Stimulated activated naive CD4-positive, alpha-beta T cell treated with Interleukin-2 at 50 U/mL for 16 hours (primary cell): ENCODE results near the gene CC2D2B.
"Not testable (repeated sequence)": the region's sequence is repeated elsewhere in the genome, so short reads cannot be mapped to it uniquely, and the experiment has no call there.

ENCODE experiments used
- DNase-seq: peaks from one replicate; lab custom pipeline; 2025; lab: John Stamatoyannopoulos, UW

The CC2D2B gene

GRCh38 chr10:95905897-95906580, 1.7 kb upstream of the CC2D2B start:
- DNase-seq: not testable (repeated sequence)

- DNase-seq: peak; percentile 13
These were observed 909 bp upstream of the CC2D2B start for GRCh38 chr10:95906677-95907455.

- no peak for DNase-seq
These were observed 675 bp downstream of the CC2D2B start for GRCh38 chr10:95908450-95908849.

- no peak for DNase-seq
These were observed 1.8 kb downstream of the CC2D2B start for GRCh38 chr10:95909561-95909960.

DNA sequence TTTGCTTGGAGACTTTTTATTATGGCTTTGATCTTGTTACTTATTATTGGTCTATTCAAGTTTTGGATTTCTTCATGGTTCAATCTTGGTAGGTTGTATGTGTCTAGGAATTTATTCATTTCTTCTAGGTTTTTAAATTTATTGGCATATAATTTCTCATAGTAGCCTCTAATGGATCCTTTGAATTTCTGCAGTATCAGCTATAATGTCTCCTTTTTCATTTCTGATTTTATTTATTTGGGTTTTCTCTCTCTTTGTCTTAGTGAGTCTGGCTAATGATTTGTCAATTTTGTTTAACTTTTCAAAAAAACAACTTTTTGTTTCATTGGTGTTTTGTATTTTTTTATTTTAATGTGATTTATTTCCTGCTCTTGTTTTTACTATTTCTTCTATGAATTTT, 8.3 kb downstream of the CC2D2B start:
- DNase-seq: not testable (repeated sequence)

GRCh38 chr10:95920798-95921426, 13.1 kb downstream of the CC2D2B start:
- no peak for DNase-seq

DNA sequence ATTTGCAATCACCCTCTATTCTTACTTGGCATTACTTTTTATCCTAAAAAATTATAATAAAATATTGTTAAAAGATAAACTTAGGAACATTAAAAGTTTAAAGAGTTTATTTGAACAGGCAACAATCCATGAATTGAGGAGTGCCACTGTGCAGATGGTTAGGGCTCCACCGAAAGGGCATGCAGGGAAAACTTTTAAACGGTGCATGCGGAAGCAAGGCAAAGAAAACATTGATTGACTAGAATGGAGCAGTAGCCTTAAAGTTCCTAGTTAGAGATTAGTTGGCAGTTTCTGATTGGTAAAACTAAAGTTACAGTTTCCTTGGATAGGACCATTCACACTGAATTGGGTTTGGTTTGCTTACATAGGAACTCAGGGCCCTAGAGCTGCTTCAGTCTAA, 17.3 kb downstream of the CC2D2B start:
- no peak for DNase-seq

- DNase-seq: no peak
These were observed 27.7 kb downstream of the CC2D2B start for GRCh38 chr10:95935429-95935828.

DNA sequence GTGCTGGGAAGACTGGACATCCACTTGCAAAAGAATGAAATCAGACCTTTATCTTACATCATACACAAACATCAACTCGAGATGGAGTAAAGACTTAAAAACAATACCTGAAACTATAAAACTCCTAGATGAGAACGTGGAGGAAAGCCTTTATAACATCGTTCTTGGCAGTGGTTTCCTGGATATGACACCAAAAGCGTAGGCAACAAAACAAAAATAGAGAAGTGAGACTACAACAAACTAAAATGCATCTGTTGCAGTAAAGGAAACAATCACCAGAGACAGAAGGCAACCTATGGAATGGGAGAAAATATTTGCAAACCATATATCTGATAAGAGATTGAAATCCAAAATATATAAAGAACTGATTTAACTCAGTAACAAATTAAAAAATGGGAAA, 33.3 kb downstream of the CC2D2B start:
- no peak for DNase-seq

- DNase-seq: no peak
These were observed 55.6 kb downstream of the CC2D2B start for GRCh38 chr10:95963202-95963990.

DNA sequence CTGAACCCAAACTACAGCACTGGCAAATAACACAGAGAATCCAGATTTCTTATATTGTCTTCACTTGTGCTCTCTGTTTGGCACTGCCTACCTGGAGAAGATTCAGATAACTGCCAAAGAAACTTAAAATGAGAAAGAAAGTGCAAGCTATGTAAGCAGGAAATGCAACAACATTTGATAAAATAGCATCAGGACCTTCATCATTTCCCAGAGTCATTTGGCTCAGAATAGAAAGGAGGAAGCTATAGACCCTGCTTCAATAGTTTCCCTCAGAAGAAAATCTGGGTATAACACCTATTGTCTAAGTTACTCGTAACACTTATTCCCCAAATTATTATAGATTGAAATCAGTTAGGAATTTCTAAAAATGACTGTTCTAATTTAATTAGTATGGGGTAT, 56.2 kb downstream of the CC2D2B start:
- no peak for DNase-seq

GRCh38 chr10:95964756-95965155, 57.0 kb downstream of the CC2D2B start:
- DNase-seq: no peak

- no peak for DNase-seq
These were observed 68.8 kb downstream of the CC2D2B start for GRCh38 chr10:95976362-95977229.

GRCh38 chr10:95982200-95982599, 74.4 kb downstream of the CC2D2B start:
- DNase-seq: no peak

DNA sequence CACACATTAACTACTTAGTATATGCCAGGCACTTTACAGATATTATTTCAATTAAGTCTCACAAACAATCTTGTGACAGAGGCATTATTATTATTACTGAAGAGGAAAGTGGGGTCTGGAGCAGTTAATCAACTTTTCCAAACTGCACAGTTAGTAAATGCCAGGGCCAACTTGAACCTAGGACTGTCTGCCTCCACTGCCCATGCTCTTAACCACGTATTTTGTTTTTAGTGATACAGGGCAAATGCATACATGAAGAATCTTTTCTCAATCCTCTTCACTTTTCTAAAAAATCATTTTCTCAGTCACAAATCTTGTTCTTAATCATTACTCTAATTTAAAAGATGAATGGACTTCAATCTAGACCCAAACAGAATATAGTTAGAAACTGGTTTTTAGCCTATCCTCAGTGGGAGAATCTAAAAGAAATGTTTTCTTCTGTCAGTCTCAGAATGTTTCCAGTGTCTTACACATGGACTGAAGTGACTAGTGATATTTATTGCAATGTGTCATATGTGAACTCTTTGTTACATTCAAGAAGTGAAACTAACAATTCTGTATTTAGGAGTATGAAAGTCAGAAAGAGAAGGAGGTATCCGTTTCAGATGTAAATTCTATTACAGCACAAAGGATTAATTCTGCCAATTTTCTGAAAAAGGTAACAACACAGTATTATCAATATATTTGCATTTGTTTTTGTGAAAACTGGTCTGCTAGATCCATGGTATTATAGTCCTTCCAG, 80.1 kb downstream of the CC2D2B start:
- no peak for DNase-seq

- no peak for DNase-seq
These were observed 80.9 kb downstream of the CC2D2B start for GRCh38 chr10:95988702-95989101.

- not testable (repeated sequence) for DNase-seq
These were observed 86.6 kb downstream of the CC2D2B start for GRCh38 chr10:95994376-95994775.

DNA sequence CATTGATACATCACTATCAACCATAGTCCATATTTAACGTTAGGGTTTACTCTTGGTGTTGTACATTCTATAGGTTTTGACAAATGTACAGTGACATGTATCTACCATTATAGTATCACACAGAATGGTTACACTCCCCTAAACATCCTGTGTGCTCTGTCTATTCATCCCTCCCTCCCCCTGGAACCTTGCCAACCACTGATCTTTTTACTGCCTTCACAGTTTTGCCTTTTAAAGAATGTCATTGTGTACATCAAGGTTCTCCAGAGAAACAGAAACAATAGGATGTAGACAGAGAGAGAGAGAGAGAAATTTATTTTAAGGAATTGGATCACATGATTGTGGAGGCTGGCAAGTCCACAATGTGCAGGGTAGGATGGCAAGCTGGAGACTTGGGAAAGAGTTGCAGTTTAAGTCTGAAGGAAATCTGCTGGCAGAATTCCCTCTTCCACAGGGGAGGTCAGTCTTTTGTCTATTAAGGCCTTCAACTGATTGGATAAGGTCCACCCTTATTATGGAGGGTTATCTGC, 90.5 kb downstream of the CC2D2B start:
- no peak for DNase-seq

- DNase-seq: no peak
These were observed 106.2 kb downstream of the CC2D2B start for GRCh38 chr10:96013956-96014355.

DNA sequence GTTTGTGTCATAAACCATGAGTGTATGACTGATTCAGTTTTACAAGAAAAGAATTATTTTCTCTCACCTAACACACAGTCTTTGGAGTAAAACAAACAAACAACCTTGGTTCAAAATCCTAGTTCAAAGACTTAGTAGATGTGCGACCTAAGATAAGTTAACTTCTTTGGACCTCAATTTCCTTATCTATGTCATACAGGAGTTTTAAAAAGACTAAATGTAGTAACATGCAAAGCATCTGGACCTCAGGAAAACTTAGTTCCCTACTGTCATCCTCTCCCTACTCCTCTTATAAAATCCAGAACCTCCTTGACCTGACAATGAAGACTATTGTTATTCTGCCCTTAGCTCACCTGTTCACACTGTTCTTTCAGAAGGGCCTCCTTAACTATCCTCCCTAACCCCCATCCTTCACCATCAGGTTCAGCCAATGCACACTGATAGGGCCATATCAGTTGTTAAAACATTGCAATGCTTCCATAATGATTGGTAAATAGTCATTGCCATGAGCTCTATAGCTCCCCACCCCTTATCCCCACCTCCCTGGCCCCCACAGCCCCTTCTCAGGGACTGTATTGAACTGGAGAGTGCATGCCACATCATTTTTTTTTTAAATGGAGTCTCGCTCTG, 106.8 kb downstream of the CC2D2B start:
- no peak for DNase-seq
